ENCODE results near the gene GALNT9. TPM values are rescaled to one million over a fixed set of nuclear protein-coding genes. Genes with fewer than 3 reads are reported as not detected.

The GALNT9 gene
- total and polyA plus RNA-seq, 9 donors = 0.12 to 21.9 (median 1.3) TPM; not detected in 1

GRCh38 chr12:132333273-132333672 lies 3.9 kb upstream of the GALNT9 start:
- Histone ChIP-seq H3K27ac (no peak overlapping the region), H3K4me1 (ENCODE audit: insufficient read depth) (peaks cover 3% of the 10 kb centered on the region), H3K36me3 (no peaks in the 10 kb centered on the region), H3K4me3 (no peak overlapping the region), H3K27me3 (no peaks in the 10 kb centered on the region), H3K9me3 (no peaks in the 10 kb centered on the region)
- no peak for DNase-seq
- intact Hi-C loops (cut with DNase I) = no loop called here
- WGBS, 3 donors = 70 to 85% (median 75%) methylated on average over 9 to 13 of the region's 13 CpGs
- TF ChIP-seq CTCF (IDR thresholded peaks at IDR 0.05) = no peak
- TF ChIP-seq POLR2A (IDR thresholded peaks at IDR 0.05) = no peak
- TF ChIP-seq EP300 (IDR thresholded peaks at IDR 0.05) = no peak

GRCh38 chr12:132330549-132330881 lies 1.1 kb upstream of the GALNT9 start:
- no peak for TF ChIP-seq POLR2A (IDR thresholded peaks at IDR 0.05)
- no peak for TF ChIP-seq EP300 (IDR thresholded peaks at IDR 0.05)
- TF ChIP-seq CTCF (IDR thresholded peaks at IDR 0.05) = no peak
- no peaks in the 10 kb centered on the region for H3K36me3 ChIP-seq
- intact Hi-C loops (cut with DNase I) = no loop called here
- DNase-seq = no peak
- no peaks in the 10 kb centered on the region for H3K9me3 ChIP-seq
- H3K4me1 ChIP-seq (ENCODE audit: insufficient read depth) = peaks cover 3% of the 10 kb centered on the region
- H3K27me3 ChIP-seq = no peaks in the 10 kb centered on the region
- H3K4me3 ChIP-seq = no peak overlapping the region
- no peak overlapping the region for H3K27ac ChIP-seq
- 78 to 90% (median 80%) methylated on average over 5 of the region's 5 CpGs for WGBS, 3 donors

- Histone ChIP-seq H3K27ac (no peak overlapping the region), H3K36me3 (no peaks in the 10 kb centered on the region), H3K4me1 (ENCODE audit: insufficient read depth) (peaks cover 3% of the 10 kb centered on the region), H3K9me3 (no peaks in the 10 kb centered on the region), H3K27me3 (no peaks in the 10 kb centered on the region), H3K4me3 (no peak overlapping the region)
- TF ChIP-seq EP300 (IDR thresholded peaks at IDR 0.05) (no peak), CTCF (IDR thresholded peaks at IDR 0.05) (no peak), POLR2A (IDR thresholded peaks at IDR 0.05) (no peak)
- WGBS, 3 donors = 4 to 12% (median 6%) methylated on average over 18 to 49 of the region's 49 CpGs
- DNase-seq = no peak
- intact Hi-C loops (cut with DNase I) = no loop called here
Observed at GRCh38 chr12:132329720-132330548, 545 bp upstream of the GALNT9 start.

- TF ChIP-seq EP300 (IDR thresholded peaks at IDR 0.05) (no peak), POLR2A (IDR thresholded peaks at IDR 0.05) (no peak), CTCF (IDR thresholded peaks at IDR 0.05) (no peak)
- no peak overlapping the region for H3K4me3 ChIP-seq
- H3K27me3 ChIP-seq = no peaks in the 10 kb centered on the region
- intact Hi-C loops (cut with DNase I) = no loop called here
- peaks cover 3% of the 10 kb centered on the region for H3K4me1 ChIP-seq (ENCODE audit: insufficient read depth)
- no peaks in the 10 kb centered on the region for H3K9me3 ChIP-seq
- DNase-seq = no peak
- H3K36me3 ChIP-seq = no peaks in the 10 kb centered on the region
- 24 to 32% (median 25%) methylated on average over 27 to 34 of the region's 34 CpGs for WGBS, 3 donors
- no peak overlapping the region for H3K27ac ChIP-seq
Observed at GRCh38 chr12:132328282-132329029, 933 bp downstream of the GALNT9 start.

Data from ovary (tissue), 9 donors.